AG04449 (cell line): Measurements from ENCODE around the gene TUBB6.

Source experiments
- CTCF ChIA-PET: fragments of 350-600 bp; formaldehyde crosslinking; extraction: SDS; loops from one replicate; lab custom pipeline; 2021; ENCODE audit warnings: antibody characterized with exemption; lab: Yijun Ruan, JAX
- POLR2A ChIA-PET: fragments of 400-600, 350-600 bp; formaldehyde crosslinking; extraction: SDS; loops from one replicate; lab custom pipeline; 2020; ENCODE audit warnings: antibody characterized with exemption, inconsistent platforms; lab: Yijun Ruan, JAX
- DNase-seq: peaks from one replicate; pipeline ENCODE4 v3.0.0-alpha.2; 2010; ENCODE audit warnings: low read depth, low spot score
- H3K4me3 ChIP-seq: 2 replicates; pipeline ENCODE4 v1.5.1; 2011; ENCODE audit warnings: low read depth, mild to moderate bottlenecking, control low read depth, low read length
- CTCF ChIP-seq: IDR thresholded peaks from one replicate; pipeline ENCODE4 v1.5.1; 2011; ENCODE audit warnings: mild to moderate bottlenecking, moderate library complexity, low read length, control low read depth, inconsistent platforms; ENCODE audit not compliant: insufficient read depth; ENCODE audit errors: missing control alignments

Gene TUBB6

GRCh38 chr18:12318857-12319256 lies 10.8 kb downstream of the TUBB6 start:
- ChIA-PET CTCF (interaction anchor here (0.9 to 4.8 kb wide), 6 partner anchors 9 to 340 kb away, joined by 3 to 36 read pairs (median 4); partner anchors contain the start of gene TUBB6), POLR2A (interaction anchor here (0.6 to 4.4 kb wide), 4 partner anchors 10 to 40 kb away, joined by 4 to 32 read pairs (median 10); partner anchors contain the start of gene TUBB6)
- TF ChIP-seq CTCF = no peak
- H3K4me3 ChIP-seq = no peak overlapping the region
- DNase-seq = no peak

DNA sequence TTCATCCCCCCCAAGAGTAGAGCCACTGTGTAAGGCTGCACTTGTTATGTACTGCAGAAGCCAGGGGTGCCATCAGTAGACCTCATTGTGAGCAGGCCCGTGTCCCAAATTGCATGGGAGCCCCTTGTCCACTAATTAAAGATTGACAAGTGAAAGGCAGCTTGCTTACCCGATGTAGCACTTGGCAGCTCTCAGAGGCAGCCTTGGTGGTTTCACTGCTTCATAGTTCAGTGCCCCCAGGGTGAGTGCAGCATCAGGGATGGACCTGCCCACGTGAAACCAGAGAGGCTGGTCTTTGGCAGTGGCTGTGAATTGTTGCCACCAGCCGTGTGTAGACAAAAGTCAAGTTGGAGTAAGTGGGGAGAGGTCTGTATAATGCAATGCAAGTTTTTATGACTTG lies 13.3 kb downstream of the TUBB6 start:
- CTCF ChIA-PET = interaction anchor here (1.0 to 4.8 kb wide), 3 partner anchors 14 to 49 kb away, joined by 3 to 34 read pairs (median 4); no protein-coding TSS in a partner anchor
- TF ChIP-seq CTCF = no peak

GRCh38 chr18:12324991-12325725 lies 17.1 kb downstream of the TUBB6 start:
- POLR2A ChIA-PET = interaction anchor here (0.6 to 1.6 kb wide), 4 partner anchors 43 to 345 kb away, joined by 3 to 5 read pairs (median 4); no protein-coding TSS in a partner anchor
- H3K4me3 ChIP-seq = no peak overlapping the region
- TF ChIP-seq CTCF = no peak
- no peak for DNase-seq
- CTCF ChIA-PET = interaction anchor here (1.2 to 3.9 kb wide), 5 partner anchors 11 to 52 kb away, joined by 3 to 25 read pairs (median 5); no protein-coding TSS in a partner anchor

More for the DNA sequence above, 13.3 kb downstream of the TUBB6 start:
- POLR2A ChIA-PET = interaction anchor here (1.0 to 4.4 kb wide), 3 partner anchors 12 to 56 kb away, joined by 3 to 32 read pairs (median 16); partner anchors contain the start of genes AFG3L2 and TUBB6
- no peak for DNase-seq
- no peak overlapping the region for H3K4me3 ChIP-seq

GRCh38 chr18:12325726-12326245 lies 17.7 kb downstream of the TUBB6 start:
- no peak for TF ChIP-seq CTCF
- DNase-seq = no peak
- ChIA-PET CTCF (interaction anchor here (1.5 to 4.8 kb wide), 4 partner anchors 13 to 53 kb away, joined by 3 to 79 read pairs (median 15); no protein-coding TSS in a partner anchor), POLR2A (no interaction called here)
- H3K4me3 ChIP-seq = no peak overlapping the region

DNA sequence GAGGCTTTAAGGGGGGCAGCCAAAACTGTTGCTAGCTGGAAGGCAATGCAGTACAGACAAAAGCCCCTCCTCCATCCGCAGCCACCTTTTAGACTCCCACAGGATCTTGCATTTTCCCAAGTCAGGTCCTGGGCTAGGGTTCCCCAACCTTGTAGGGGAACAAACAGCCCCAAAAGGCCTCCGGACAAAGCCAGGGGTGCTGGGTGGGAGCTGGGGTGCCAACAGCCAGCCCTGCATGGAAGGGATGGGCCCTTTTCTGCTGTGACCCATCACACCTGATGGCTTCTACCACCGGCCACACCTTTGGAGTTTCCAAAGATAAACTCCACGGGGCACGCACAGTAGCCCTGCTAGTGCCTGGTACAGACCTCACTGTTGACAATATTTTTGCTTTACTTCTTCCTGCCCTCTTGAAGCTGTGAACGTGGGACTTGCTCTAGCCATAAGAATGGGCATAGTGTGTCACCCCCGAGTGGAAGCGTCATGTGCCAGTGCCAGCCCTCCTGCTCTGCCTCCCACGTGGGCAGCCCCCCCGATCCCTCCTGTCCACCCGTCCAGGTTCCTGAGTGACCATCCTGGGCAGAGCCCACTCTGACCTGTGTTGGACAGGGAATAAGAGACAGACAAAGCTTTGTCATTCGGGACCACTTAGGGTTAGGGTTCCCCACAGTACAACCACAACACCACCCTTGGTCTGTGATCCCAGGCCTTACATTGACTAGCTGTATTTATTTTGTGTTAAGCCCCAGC lies 18.8 kb downstream of the TUBB6 start:
- ChIA-PET POLR2A (interaction anchor here (1.2 to 1.4 kb wide), 2 partner anchors 11 to 19 kb away, joined by 4 to 5 read pairs; no protein-coding TSS in a partner anchor), CTCF (interaction anchor here (0.6 to 4.8 kb wide), 15 partner anchors 8 to 659 kb away, joined by 3 to 79 read pairs (median 7); partner anchors contain the start of gene AFG3L2)
- H3K4me3 ChIP-seq = no peak overlapping the region
- no peak for DNase-seq
- no peak for TF ChIP-seq CTCF
